HCT116 (cell line): ENCODE measurements around the gene SLAMF6. TPM values are rescaled to one million over a fixed set of nuclear protein-coding genes. Genes with fewer than 3 reads are reported as not detected.

ENCODE experiments used
- ATAC-seq: fragments of 200-7000 bp; cut with Tn5 transposase; 2 replicates; pipeline ENCODE4 v1.9.1; 2020; ENCODE audit warnings: mild to moderate bottlenecking, moderate library complexity
- BruUV-seq: library from RNA; stranded (reverse); fragments of 400-500 nt; replicated peaks from 2 replicates; lab custom pipeline; 2021; lab: Mats Ljungman, UMichigan
- CTCF ChIA-PET: fragments of 300-600 bp; sonication (Branson Sonifier 250); formaldehyde crosslinking; loops from one replicate; lab custom pipeline; 2021; ENCODE audit warnings: antibody characterized with exemption; lab: Charles Lee
- POLR2A ChIA-PET: fragments of 300-600, 350-600 bp; sonication (Branson Sonifier 250); formaldehyde crosslinking; loops from one replicate; lab custom pipeline; 2021; ENCODE audit warnings: antibody characterized with exemption; lab: Charles Lee
- RAD21 ChIA-PET, 2 experiments: fragments of 300-600 bp; sonication (Branson Sonifier 250); formaldehyde crosslinking; loops; one replicate each; lab custom pipeline; 2023; ENCODE audit warnings: low total read pairs in 2 of 2; ENCODE audit not compliant: uncharacterized antibody in 2 of 2, unreplicated experiment in 2 of 2, low non-redundant PET in 1 of 2; lab: Charles Lee
- DNase-seq: peaks from one replicate; pipeline ENCODE4 v3.0.0-alpha.2; 2010; ENCODE audit warnings: low read depth, low spot score
- H2AFZ ChIP-seq: fragments of 200-600 bp; shearing (Covaris generic), sonication (generic); 2 replicates; pipeline ENCODE4 v1.6.1; 2017; ENCODE audit warnings: low read depth, mixed run types, mixed read lengths, antibody characterized with exemption, low read length; ENCODE audit not compliant: poor library complexity, severe bottlenecking
- H3K27ac ChIP-seq: 2 replicates; pipeline ENCODE4 v1.5.1; 2012; ENCODE audit warnings: low read depth, low read length
- H3K27me3 ChIP-seq: fragments of 200-600 bp; sonication (generic); 2 replicates; pipeline ENCODE4 v1.6.1; 2016; ENCODE audit warnings: mixed run types, low read length, mixed read lengths; ENCODE audit not compliant: insufficient read depth
- H3K36me3 ChIP-seq, 2 experiments: fragments of 200-500 bp in 1 of 2; fragments of 200-600 bp in 1 of 2; sonication (Bioruptor generic) in 1 of 2; sonication (generic) in 1 of 2; 2 replicates each; pipeline versions ENCODE4 v1.5.1 to v1.6.1; 2014 to 2016; ENCODE audit warnings: low read length in 2 of 2, inconsistent platforms in 1 of 2, mixed read lengths in 1 of 2, mixed run types in 1 of 2; ENCODE audit not compliant: insufficient read depth in 2 of 2, control insufficient read depth in 1 of 2
- H3K4me1 ChIP-seq, 2 experiments: fragments of 200-600 bp in 1 of 2; sonication (generic) in 1 of 2; 2 replicates each; pipeline versions ENCODE4 v1.5.1 to v1.6.1; 2012 to 2017; ENCODE audit warnings: low read length in 2 of 2, inconsistent platforms in 1 of 2, mild to moderate bottlenecking in 1 of 2, mixed read lengths in 1 of 2, mixed run types in 1 of 2, moderate library complexity in 1 of 2; ENCODE audit not compliant: insufficient read depth in 2 of 2, control insufficient read depth in 1 of 2
- H3K4me2 ChIP-seq: fragments of 200-600 bp; sonication (generic); 2 replicates; pipeline ENCODE4 v1.6.1; 2017; ENCODE audit warnings: mixed run types, low read length, mixed read lengths
- H3K4me3 ChIP-seq, 2 experiments: fragments of 200-600 bp in 1 of 2; sonication (generic) in 1 of 2; replicated peaks in 1 of 2; 2 replicates each; pipeline ENCODE4 v1.5.1; 2011 to 2016; ENCODE audit warnings: low read length in 2 of 2, control low read depth in 1 of 2, low read depth in 1 of 2, mild to moderate bottlenecking in 1 of 2, mixed read lengths in 1 of 2, mixed run types in 1 of 2
- H3K79me2 ChIP-seq: fragments of 200-600 bp; sonication (generic); 2 replicates; pipeline ENCODE4 v1.6.1; 2017; ENCODE audit warnings: mild to moderate bottlenecking, mixed run types, low read length, moderate library complexity, mixed read lengths; ENCODE audit not compliant: insufficient read depth
- H3K9ac ChIP-seq: fragments of 200-600 bp; sonication (generic); 2 replicates; pipeline ENCODE4 v1.6.1; 2016; ENCODE audit warnings: low read length, mixed read lengths
- H3K9me2 ChIP-seq: fragments of 200-600 bp; sonication (generic), shearing (Covaris generic); 2 replicates; pipeline ENCODE4 v1.6.1; 2017; ENCODE audit warnings: mixed run types, mild to moderate bottlenecking, moderate library complexity; ENCODE audit not compliant: insufficient read depth
- H3K9me3 ChIP-seq, 2 experiments: fragments of 200-500 bp in 1 of 2; fragments of 200-600 bp in 1 of 2; sonication (Bioruptor generic) in 1 of 2; sonication (generic) in 1 of 2; 2 replicates each; pipeline ENCODE4 v1.6.1; 2014 to 2017; ENCODE audit warnings: low read length in 2 of 2, mixed read lengths in 2 of 2, inconsistent platforms in 1 of 2, low read depth in 1 of 2, mild to moderate bottlenecking in 1 of 2, mixed run types in 1 of 2, moderate library complexity in 1 of 2; ENCODE audit not compliant: control insufficient read depth in 1 of 2, insufficient read depth in 1 of 2
- H4K20me1 ChIP-seq: fragments of 200-600 bp; sonication (generic), shearing (Covaris generic); 2 replicates; pipeline ENCODE4 v1.6.1; 2017; ENCODE audit warnings: mixed run types, mild to moderate bottlenecking, moderate library complexity; ENCODE audit not compliant: insufficient read depth
- EGR1 ChIP-seq: IDR thresholded peaks from 2 replicates; pipeline ENCODE4 v1.6.1; 2012; ENCODE audit warnings: low read depth
- FOSL1 ChIP-seq: IDR thresholded peaks from 2 replicates; pipeline ENCODE4 v1.6.1; 2012; ENCODE audit warnings: low read depth
- REST ChIP-seq: IDR thresholded peaks from 2 replicates; pipeline ENCODE4 v1.6.1; 2012; ENCODE audit warnings: low read depth
- SIN3A ChIP-seq: IDR thresholded peaks from 2 replicates; pipeline ENCODE4 v1.6.1; 2012; ENCODE audit warnings: low read depth
- intact Hi-C: fragments of 100-400 bp; cut with micrococcal nuclease; formaldehyde crosslinking; loops from 2 replicates; pipeline ENCODE4 v1.10.0; 2022
- total RNA-seq: library from RNA; stranded (reverse); gene quantifications from one replicate; pipeline ENCODE4 v1.2.1, GENCODE V29; 2021; ENCODE audit not compliant: unreplicated experiment

Gene SLAMF6
- total RNA-seq, 1 experiment from 2014 or later, result not detected

GRCh38 chr1:160520582-160520981 is 2.5 kb downstream of the SLAMF6 start:
- Histone ChIP-seq H3K27me3 (no peaks in the 10 kb centered on the region), H3K9me3 (no peaks in the 10 kb centered on the region), H3K4me2 (peak overlapping the region; percentile 58), H3K9me2 (no peaks in the 10 kb centered on the region), H3K4me3 (no peak overlapping the region), H3K79me2 (no peaks in the 10 kb centered on the region), H3K9ac (no peak overlapping the region), H2AFZ (peak overlapping the region; percentile 91), H3K4me1 (peaks cover 13 to 20% of the 10 kb centered on the region in 2 experiments; a peak in 3 of 4 replicates), H3K27ac (no peak overlapping the region), H4K20me1 (no peaks in the 10 kb centered on the region), H3K36me3 (no peaks in the 10 kb centered on the region)
- ATAC-seq (peak; percentile 54; the same call in 1 of the 2 replicates), DNase-seq (no peak)
- BruUV-seq, result no TSS peak
- intact Hi-C loops, result no loop called here
- ChIA-PET RAD21 (no interaction called here), POLR2A (no interaction called here), CTCF (no interaction called here)
- TF ChIP-seq REST (no peak), EGR1 (no peak), SIN3A (no peak), FOSL1 (peak; percentile 32; the same call in 1 of the 2 replicates)
